Activated naive CD4-positive, alpha-beta T cell treated with anti-CD3 and anti-CD28 coated beads, Interleukin-2, amount 10 ng/mL, durations not matched to agents 7 days and 5 days (primary cell): Measurements from ENCODE around the gene DLG2.

ENCODE experiments used
- CTCF ChIA-PET: fragments of 350-600 bp; sonication (Branson Sonifier 250); formaldehyde crosslinking; loops from one replicate; lab custom pipeline; 2021; ENCODE audit warnings: antibody characterized with exemption; lab: Charles Lee
- DNase-seq: peaks from one replicate; pipeline ENCODE4 v3.0.0-alpha.2; 2020
- H3K27ac Mint-ChIP-seq: one replicate; pipeline ENCODE4 v1.8.0; 2021; ENCODE audit warnings: mild to moderate bottlenecking, moderate library complexity, mixed read lengths
- H3K27me3 Mint-ChIP-seq: one replicate; pipeline ENCODE4 v1.8.0; 2021; ENCODE audit warnings: mild to moderate bottlenecking, mixed read lengths
- H3K36me3 Mint-ChIP-seq: one replicate; pipeline ENCODE4 v1.8.0; 2021; ENCODE audit warnings: mixed read lengths
- H3K4me1 Mint-ChIP-seq: one replicate; pipeline ENCODE4 v1.8.0; 2021; ENCODE audit warnings: mixed read lengths
- H3K4me3 Mint-ChIP-seq: one replicate; pipeline ENCODE4 v1.8.0; 2021; ENCODE audit warnings: mild to moderate bottlenecking, moderate library complexity, mixed read lengths
- H3K9me3 Mint-ChIP-seq: one replicate; pipeline ENCODE4 v1.8.0; 2021; ENCODE audit warnings: mixed read lengths

The DLG2 gene

DNA sequence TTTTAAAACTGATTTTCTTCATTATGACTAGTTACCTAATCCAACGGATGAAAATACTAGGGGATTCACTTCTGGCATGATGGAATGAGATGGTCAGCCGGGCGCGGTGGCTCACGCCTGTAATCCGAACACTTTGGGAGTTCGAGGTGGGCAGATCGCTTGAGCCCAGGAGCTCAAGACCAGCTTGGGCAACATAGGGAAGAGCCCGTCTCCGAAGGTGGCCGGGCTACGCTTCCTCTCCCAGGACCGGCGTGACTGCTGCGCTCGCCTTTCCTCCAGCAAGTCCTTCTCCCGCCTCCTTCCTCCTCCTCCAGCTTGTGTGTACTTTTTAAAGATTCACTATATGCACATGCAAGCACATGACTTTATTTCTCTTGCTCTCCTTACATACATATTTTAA, 1835.6 kb downstream of the DLG2 start:
- Mint-ChIP-seq H3K36me3 (no peaks in the 10 kb centered on the region), H3K4me1 (no peaks in the 10 kb centered on the region), H3K27ac (no peak overlapping the region), H3K9me3 (no peaks in the 10 kb centered on the region), H3K27me3 (no peaks in the 10 kb centered on the region), H3K4me3 (no peak overlapping the region)
- no peak for DNase-seq
- CTCF ChIA-PET, result no interaction called here

DNA sequence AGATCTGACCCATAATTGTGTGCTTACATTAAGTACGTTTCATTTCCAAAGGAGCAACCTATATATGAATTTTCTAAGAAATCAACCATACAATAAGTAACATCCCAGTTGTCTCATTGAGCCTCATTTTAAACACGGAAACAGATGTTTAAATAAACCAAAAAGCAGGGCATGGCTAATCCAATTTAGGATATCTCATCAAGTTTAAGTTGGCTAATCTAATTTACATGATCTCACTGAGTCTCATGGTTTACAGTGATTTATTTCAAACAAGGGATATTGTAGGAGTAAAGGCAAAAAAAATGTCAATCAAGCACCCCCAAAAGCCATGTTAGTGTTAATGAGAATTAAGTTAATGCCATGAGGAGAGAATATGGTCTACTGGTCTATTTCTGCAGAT, 1841.2 kb downstream of the DLG2 start:
- Mint-ChIP-seq H3K9me3 (no peaks in the 10 kb centered on the region), H3K4me3 (no peak overlapping the region), H3K27me3 (no peaks in the 10 kb centered on the region), H3K27ac (no peak overlapping the region), H3K4me1 (no peaks in the 10 kb centered on the region), H3K36me3 (no peaks in the 10 kb centered on the region)
- CTCF ChIA-PET, result no interaction called here
- DNase-seq, result no peak

DNA sequence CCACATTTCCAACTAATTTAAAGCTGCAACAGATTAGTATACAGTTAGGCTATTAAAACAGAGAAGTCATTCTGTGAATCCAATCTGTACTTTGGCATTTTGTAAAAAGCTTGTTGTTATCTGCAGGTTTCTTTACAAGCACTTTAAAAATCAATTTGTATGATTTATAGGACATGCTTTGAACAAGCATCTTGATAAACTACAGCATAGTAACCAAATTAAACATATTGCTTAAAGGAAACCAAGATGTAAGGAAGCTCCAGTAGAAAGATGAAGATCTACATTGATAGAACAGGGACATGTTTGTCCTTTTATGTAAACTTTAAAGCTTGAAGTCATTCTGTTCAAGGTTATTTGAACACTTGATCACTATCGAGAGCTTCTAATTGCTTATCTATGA, 1842.7 kb downstream of the DLG2 start:
- no peaks in the 10 kb centered on the region for H3K9me3 Mint-ChIP-seq
- H3K27me3 Mint-ChIP-seq, result no peaks in the 10 kb centered on the region
- no peak overlapping the region for H3K27ac Mint-ChIP-seq
- no peak overlapping the region for H3K4me3 Mint-ChIP-seq
- H3K36me3 Mint-ChIP-seq, result no peaks in the 10 kb centered on the region
- DNase-seq, result no peak
- CTCF ChIA-PET, result no interaction called here
- H3K4me1 Mint-ChIP-seq, result no peaks in the 10 kb centered on the region

DNA sequence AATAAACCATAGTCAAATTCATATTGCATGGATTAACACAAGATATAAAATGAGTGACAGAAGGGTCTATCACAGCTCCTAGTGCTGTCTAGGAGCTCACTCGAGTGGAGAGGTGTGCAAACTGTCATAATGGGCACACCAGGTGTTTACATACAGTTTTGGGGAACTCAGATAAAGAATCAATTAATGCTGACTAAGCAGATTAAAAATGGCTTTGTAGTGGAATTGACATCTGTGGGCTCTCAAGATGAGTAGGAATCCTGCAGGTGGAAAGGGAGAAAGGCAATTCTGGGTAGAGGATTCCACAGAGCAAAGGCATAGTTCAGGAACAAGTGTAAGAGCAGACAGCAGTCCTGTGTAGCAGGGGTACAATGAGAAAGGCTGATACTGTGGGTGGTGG, 1844.8 kb downstream of the DLG2 start:
- CTCF ChIA-PET, result no interaction called here
- Mint-ChIP-seq H3K27me3 (no peaks in the 10 kb centered on the region), H3K4me1 (no peaks in the 10 kb centered on the region), H3K27ac (no peak overlapping the region), H3K36me3 (no peaks in the 10 kb centered on the region), H3K4me3 (no peak overlapping the region), H3K9me3 (no peaks in the 10 kb centered on the region)
- no peak for DNase-seq

DNA sequence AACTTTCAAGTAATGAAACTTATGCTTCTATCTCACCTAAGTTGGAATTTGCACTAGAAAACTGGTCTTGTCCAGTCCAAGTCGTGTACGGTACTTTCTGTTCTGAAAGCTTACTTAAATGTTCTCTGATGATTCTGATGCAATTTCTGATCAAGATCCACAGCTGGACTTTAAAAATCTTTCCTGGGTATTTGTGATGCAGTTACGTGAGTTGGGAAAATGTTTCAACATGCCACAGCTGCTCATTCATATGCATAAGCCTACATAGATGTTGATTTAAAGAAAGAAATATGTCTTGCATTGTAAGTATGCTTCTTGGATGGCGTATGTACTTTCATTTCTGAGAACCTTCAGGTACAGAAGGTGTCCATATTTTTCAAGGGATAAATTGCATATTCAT, 1847.3 kb downstream of the DLG2 start:
- Mint-ChIP-seq H3K4me3 (no peak overlapping the region), H3K4me1 (no peaks in the 10 kb centered on the region), H3K36me3 (no peaks in the 10 kb centered on the region), H3K9me3 (no peaks in the 10 kb centered on the region), H3K27ac (no peak overlapping the region), H3K27me3 (no peaks in the 10 kb centered on the region)
- CTCF ChIA-PET, result no interaction called here
- no peak for DNase-seq

DNA sequence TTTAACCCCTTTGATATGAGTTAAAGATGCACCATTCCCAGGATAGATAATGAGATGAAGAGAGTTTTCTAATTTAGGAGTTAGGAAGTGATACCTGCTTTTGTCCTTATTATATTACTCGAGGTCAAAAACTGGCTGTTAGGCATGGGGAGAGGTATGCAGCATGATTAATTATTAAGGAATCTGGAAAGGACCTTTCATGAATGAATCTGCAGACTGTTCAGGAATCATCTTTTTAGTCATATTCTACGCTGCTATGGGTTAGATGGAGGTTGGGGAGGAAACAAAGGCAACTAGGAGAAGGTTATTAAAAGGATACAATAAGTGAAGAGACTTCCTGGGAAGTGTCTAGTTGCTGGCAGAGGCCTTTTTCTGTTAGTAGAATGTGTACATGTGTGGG, 1848.5 kb downstream of the DLG2 start:
- Mint-ChIP-seq H3K4me3 (no peak overlapping the region), H3K27me3 (peaks cover 4% of the 10 kb centered on the region), H3K36me3 (no peaks in the 10 kb centered on the region), H3K9me3 (no peaks in the 10 kb centered on the region), H3K27ac (no peak overlapping the region), H3K4me1 (no peaks in the 10 kb centered on the region)
- CTCF ChIA-PET, result no interaction called here
- DNase-seq, result no peak

DNA sequence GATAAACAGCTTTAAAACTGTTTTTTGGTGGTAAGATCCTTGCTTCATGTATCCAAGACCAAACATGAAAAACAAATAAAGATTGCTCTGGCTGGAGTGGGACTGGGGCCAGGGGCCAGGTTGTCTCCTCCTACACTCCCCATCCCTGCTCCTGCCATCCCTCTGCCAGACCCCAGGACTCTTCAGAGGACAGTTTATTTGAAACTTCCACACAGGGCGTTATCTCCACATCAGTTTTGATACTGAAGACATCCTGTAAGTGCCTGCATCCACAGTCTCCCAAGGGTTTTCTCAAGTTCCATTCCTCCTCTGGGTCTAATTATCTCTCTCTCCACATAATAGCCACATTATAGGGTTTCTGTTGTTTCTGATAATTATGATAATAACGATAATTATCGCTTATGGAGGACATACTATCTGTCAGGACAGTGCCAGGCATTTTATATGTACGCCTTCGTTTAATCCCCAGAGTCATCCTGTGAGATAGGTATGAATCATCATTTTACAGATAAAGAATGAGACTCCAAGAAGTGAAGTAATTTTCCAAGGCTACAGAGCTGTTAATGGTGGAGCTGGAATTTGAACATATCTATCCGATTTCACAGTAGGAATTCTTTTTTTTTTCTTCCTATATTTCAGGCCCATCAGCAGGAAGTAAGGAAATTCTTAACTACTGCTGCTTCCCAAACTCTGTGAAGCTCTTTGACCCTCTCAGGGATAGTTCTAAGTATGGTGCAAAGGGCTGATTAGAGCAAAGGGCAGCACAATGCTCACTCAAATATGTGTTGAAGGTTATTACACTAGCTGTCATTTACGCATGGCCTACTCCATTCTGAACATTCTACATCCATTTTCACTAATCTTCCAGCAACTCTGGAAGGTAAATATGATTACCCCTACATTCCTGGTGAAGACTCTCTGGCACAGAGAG, 1852.9 kb downstream of the DLG2 start:
- H3K27me3 Mint-ChIP-seq, result peaks cover 4% of the 10 kb centered on the region
- CTCF ChIA-PET, result no interaction called here

DNA sequence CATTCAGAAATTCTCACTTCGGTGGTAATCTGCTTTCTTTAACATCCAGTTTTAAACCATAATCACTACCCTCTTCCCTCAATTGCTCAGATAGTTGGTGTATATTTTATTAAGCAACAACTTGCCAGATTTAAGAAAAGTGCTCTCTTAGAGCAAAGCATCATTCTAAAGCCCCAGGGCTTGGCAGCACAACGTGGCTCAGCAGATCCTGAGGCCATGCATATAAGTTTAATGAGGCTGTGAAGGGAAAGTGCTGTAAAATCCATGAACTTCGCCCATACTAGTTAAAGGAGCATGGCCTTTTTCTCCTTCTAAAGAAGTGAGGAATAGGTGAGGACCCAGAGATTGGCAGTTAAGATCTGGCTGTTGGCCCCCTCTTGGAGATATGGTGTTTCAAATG, 1858.7 kb downstream of the DLG2 start:
- Mint-ChIP-seq H3K9me3 (no peaks in the 10 kb centered on the region), H3K4me3 (no peak overlapping the region), H3K27ac (no peak overlapping the region), H3K27me3 (no peaks in the 10 kb centered on the region), H3K4me1 (no peaks in the 10 kb centered on the region), H3K36me3 (no peaks in the 10 kb centered on the region)
- no peak for DNase-seq
- CTCF ChIA-PET, result no interaction called here

More for the DNA sequence above, 1852.9 kb downstream of the DLG2 start:
- no peaks in the 10 kb centered on the region for H3K4me1 Mint-ChIP-seq
- no peak overlapping the region for H3K4me3 Mint-ChIP-seq
- H3K27ac Mint-ChIP-seq, result no peak overlapping the region
- H3K9me3 Mint-ChIP-seq, result no peaks in the 10 kb centered on the region
- no peaks in the 10 kb centered on the region for H3K36me3 Mint-ChIP-seq
- DNase-seq, result no peak

DNA sequence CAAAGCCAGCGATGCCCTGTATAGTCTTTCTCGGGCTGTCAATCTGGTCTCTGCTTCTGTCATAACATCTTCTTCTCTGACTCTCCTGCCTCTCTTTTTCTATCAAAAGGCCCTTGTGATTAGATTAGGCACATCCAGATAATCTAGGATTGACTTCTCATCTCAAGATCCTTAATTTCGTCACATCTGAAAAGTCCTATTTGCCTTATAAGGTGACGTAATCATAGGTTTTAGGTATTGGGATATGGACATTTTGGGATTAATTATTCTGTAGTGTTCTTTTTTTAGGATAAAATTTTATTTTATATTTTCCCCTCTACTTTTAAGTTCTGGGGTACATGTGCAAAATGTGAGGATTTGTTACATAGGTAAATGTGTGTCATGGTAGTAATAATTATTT, 1860.2 kb downstream of the DLG2 start:
- no peaks in the 10 kb centered on the region for H3K9me3 Mint-ChIP-seq
- H3K4me3 Mint-ChIP-seq, result no peak overlapping the region
- no peak for DNase-seq
- H3K4me1 Mint-ChIP-seq, result no peaks in the 10 kb centered on the region
- CTCF ChIA-PET, result no interaction called here
- H3K36me3 Mint-ChIP-seq, result no peaks in the 10 kb centered on the region
- no peak overlapping the region for H3K27ac Mint-ChIP-seq
- no peaks in the 10 kb centered on the region for H3K27me3 Mint-ChIP-seq

DNA sequence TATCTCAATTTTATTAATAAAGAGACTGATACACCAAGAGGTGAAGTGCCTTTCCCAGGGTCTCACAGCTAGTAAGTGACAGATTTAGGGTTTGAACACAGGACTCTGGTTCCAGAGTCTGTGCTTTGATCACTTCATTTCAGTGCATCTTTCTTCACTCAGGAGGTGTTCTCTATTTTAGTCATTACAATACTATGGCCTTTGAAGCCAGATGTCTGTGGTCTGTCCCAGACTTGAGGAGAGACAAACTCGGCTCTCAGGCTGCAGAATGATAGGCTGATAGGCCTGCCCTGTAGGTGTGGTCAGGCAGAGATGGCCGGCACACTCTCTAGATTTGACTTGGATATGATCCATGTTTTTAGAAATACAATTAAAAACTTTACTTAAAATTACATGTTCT, 1862.5 kb downstream of the DLG2 start:
- CTCF ChIA-PET, result no interaction called here
- no peaks in the 10 kb centered on the region for H3K9me3 Mint-ChIP-seq
- H3K4me3 Mint-ChIP-seq, result no peak overlapping the region

DNA sequence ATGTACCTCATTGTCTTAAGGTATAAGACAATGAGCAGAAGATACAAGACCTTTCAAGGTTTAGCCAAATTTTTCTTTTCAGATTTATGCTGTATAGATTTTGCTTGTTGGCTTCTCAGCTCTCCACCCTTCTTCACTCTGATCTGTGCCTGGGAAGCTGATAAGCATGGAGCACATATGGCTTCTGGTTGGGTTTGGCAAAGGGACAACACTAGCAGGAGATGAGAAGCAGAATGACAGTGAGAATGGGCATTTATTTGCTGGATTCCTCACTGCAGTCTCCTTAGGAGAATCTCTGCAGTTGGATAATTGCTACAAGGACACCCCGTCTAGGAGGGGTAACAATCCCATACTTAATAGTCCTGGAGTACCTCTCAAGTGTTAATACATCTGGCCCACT, 1866.2 kb downstream of the DLG2 start:
- DNase-seq, result no peak
- CTCF ChIA-PET, result interaction anchor here (1.1 kb wide), 1 partner anchor 36 kb away, joined by 3 read pairs; no protein-coding TSS in a partner anchor
- no peaks in the 10 kb centered on the region for H3K9me3 Mint-ChIP-seq
- no peaks in the 10 kb centered on the region for H3K27me3 Mint-ChIP-seq
- H3K36me3 Mint-ChIP-seq, result no peaks in the 10 kb centered on the region
- H3K27ac Mint-ChIP-seq, result no peak overlapping the region
- no peaks in the 10 kb centered on the region for H3K4me1 Mint-ChIP-seq
- H3K4me3 Mint-ChIP-seq, result no peak overlapping the region

More for the DNA sequence above, 1862.5 kb downstream of the DLG2 start:
- H3K27ac Mint-ChIP-seq, result no peak overlapping the region
- no peak for DNase-seq
- no peaks in the 10 kb centered on the region for H3K36me3 Mint-ChIP-seq
- no peaks in the 10 kb centered on the region for H3K27me3 Mint-ChIP-seq
- H3K4me1 Mint-ChIP-seq, result no peaks in the 10 kb centered on the region

DNA sequence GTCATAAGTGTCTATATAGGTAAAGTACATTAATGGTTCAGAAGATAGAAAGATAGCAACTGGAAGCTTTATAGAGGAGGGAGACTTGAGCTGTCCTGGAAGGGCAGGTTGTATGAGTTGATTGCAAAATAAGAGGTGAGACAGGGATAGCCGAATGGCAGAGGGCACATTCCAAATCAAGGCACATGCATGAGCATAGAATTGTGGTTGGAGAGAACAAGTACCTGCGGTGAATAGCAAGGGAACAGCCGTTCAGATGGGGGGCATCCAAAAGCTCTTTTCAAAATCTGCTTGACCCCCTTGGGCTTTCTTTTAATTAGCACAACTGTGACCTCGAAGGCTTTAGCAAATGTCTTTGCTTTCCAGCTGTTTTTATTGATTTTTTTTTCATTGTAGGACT, 1868.0 kb downstream of the DLG2 start:
- DNase-seq, result no peak
- no peak overlapping the region for H3K4me3 Mint-ChIP-seq
- no peaks in the 10 kb centered on the region for H3K36me3 Mint-ChIP-seq
- CTCF ChIA-PET, result no interaction called here
- H3K27ac Mint-ChIP-seq, result no peak overlapping the region
- no peaks in the 10 kb centered on the region for H3K9me3 Mint-ChIP-seq
- H3K4me1 Mint-ChIP-seq, result no peaks in the 10 kb centered on the region
- no peaks in the 10 kb centered on the region for H3K27me3 Mint-ChIP-seq

DNA sequence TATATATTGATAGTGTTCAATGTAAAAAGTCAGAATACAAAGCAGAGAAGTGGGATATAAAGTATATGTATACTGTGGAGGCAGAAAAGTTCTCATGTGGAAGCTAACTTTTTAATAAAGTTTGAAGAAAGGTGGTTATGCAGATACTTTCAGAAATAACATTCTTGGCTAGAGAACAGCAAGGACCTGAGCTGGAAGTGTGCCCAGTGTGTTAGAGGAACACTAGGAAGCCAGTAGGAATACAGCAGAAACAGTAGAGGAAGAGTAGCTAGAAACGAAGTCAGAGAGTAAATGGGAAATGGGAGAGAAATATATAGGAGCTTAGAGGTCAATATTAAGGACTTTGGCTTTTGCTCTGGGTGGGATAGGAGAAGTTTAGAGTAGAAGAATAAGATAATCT, 1876.1 kb downstream of the DLG2 start:
- no peak for DNase-seq
- H3K9me3 Mint-ChIP-seq, result no peaks in the 10 kb centered on the region
- H3K27me3 Mint-ChIP-seq, result no peaks in the 10 kb centered on the region
- no peak overlapping the region for H3K4me3 Mint-ChIP-seq
- CTCF ChIA-PET, result no interaction called here
- no peak overlapping the region for H3K27ac Mint-ChIP-seq
- H3K4me1 Mint-ChIP-seq, result no peaks in the 10 kb centered on the region
- H3K36me3 Mint-ChIP-seq, result no peaks in the 10 kb centered on the region

DNA sequence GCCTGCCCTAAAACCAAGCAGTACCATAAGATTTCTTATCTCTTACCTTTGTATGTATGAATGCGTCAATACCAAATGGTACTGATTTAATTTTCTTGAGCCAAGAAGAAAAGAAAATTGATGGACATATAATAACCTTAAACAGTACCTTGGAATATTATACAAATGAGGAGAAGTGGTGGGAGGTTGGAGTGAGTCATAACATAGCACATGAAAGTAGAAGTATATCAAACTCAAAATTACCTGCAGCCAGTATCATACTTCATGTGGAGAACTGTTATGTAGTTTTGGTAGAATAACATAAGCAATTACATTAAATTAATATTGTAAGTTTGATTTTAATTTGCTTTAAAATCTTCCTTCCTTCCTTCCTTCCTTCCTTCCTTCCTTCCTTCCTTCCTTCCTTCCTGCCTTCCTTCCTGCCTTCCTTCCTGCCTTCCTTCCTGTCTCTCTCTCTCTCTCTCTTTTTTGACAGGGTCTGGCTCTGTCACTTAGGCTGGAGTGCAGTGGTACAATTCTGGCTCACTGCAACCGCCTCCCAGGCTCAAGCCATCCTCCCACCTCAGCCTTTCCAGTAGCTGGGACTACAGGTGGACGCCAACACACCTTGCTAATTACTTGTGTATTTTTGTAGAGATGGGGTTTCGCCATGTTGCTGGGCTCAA, 1880.1 kb downstream of the DLG2 start:
- Mint-ChIP-seq H3K27ac (no peak overlapping the region), H3K4me1 (no peaks in the 10 kb centered on the region), H3K9me3 (no peaks in the 10 kb centered on the region), H3K27me3 (no peaks in the 10 kb centered on the region), H3K36me3 (no peaks in the 10 kb centered on the region), H3K4me3 (no peak overlapping the region)
- CTCF ChIA-PET, result no interaction called here
- no peak for DNase-seq

DNA sequence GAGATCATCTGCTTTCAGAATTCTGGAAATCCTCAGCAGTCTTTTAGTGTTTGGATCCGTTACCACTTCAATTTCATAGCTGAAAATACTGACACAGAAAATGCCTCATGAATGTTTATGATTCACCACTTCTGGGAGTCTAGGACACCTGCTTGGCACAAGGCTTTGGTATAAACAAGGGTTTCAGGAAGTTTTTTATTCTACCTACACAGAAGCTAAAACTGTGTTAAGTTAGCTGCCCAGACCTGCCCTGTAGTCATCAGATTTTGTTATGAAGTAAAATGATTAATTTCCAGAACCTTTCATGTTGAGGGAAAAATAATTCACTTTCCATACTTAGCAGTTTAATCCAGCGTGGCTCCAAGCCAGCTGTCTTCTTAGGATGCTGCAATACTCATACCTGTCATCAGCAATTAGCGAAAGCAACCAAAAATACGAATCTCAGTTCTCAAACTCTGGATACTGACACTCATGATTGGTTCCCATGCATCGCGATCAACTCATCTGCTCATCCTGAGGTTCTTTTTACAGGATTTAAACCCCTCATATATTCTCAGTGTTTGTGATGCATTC, 1882.4 kb downstream of the DLG2 start:
- CTCF ChIA-PET, result no interaction called here
- Mint-ChIP-seq H3K36me3 (no peaks in the 10 kb centered on the region), H3K27me3 (no peaks in the 10 kb centered on the region), H3K9me3 (no peaks in the 10 kb centered on the region), H3K4me1 (no peaks in the 10 kb centered on the region), H3K4me3 (no peak overlapping the region), H3K27ac (no peak overlapping the region)
- DNase-seq, result no peak
